Activated naive CD4-positive, alpha-beta T cell treated with anti-CD3 and anti-CD28 coated beads, Interleukin-2, amount 50 U/mL, for 24 hours (primary cell): ENCODE measurements around the gene CIROP.

ENCODE experiments used
- H3K27ac Mint-ChIP-seq: one replicate; pipeline ENCODE4 v1.8.0; 2021; ENCODE audit warnings: mild to moderate bottlenecking, mixed read lengths
- H3K27me3 Mint-ChIP-seq: one replicate; pipeline ENCODE4 v1.8.0; 2021; ENCODE audit warnings: mixed read lengths
- H3K36me3 Mint-ChIP-seq: one replicate; pipeline ENCODE4 v1.8.0; 2021; ENCODE audit warnings: mixed read lengths
- H3K4me1 Mint-ChIP-seq: one replicate; pipeline ENCODE4 v1.8.0; 2021; ENCODE audit warnings: mixed read lengths
- H3K4me3 Mint-ChIP-seq: one replicate; pipeline ENCODE4 v1.8.0; 2021; ENCODE audit warnings: mild to moderate bottlenecking, mixed read lengths
- H3K9me3 Mint-ChIP-seq: one replicate; pipeline ENCODE4 v1.8.0; 2021; ENCODE audit warnings: mixed read lengths

CIROP gene

GRCh38 chr14:23122086-23122485, 17.3 kb upstream of the CIROP start:
- Mint-ChIP-seq H3K36me3 (no peaks in the 10 kb centered on the region), H3K4me1 (peaks cover 48% of the 10 kb centered on the region), H3K27me3 (no peaks in the 10 kb centered on the region), H3K27ac (peak overlapping the region; percentile 46), H3K4me3 (no peak overlapping the region), H3K9me3 (no peaks in the 10 kb centered on the region)

DNA sequence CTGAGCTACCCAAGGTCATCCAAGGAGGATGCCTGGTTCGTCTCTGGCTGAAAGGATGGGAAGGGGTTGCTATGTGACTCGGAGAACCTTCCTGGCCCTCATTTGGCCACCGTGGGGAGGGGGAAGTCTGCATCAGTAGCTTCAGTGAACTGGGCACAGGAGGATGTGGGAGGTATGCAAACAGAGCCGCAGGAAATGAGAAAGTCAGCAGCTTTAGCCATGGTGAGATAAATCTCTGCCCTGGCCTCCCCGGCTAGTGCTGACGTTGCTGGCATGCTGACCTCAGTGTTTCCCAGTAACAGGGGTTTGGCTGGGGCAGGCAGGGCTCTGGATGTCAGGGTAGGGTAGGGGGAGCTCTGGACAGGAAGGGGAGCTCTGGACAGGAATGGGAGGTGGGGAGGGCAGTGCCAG, 16.6 kb upstream of the CIROP start:
- H3K9me3 Mint-ChIP-seq: no peaks in the 10 kb centered on the region
- no peaks in the 10 kb centered on the region for H3K27me3 Mint-ChIP-seq
- H3K27ac Mint-ChIP-seq: no peak overlapping the region
- H3K4me1 Mint-ChIP-seq: peaks cover 48% of the 10 kb centered on the region
- peak overlapping the region; percentile 50 for H3K4me3 Mint-ChIP-seq
- no peaks in the 10 kb centered on the region for H3K36me3 Mint-ChIP-seq

DNA sequence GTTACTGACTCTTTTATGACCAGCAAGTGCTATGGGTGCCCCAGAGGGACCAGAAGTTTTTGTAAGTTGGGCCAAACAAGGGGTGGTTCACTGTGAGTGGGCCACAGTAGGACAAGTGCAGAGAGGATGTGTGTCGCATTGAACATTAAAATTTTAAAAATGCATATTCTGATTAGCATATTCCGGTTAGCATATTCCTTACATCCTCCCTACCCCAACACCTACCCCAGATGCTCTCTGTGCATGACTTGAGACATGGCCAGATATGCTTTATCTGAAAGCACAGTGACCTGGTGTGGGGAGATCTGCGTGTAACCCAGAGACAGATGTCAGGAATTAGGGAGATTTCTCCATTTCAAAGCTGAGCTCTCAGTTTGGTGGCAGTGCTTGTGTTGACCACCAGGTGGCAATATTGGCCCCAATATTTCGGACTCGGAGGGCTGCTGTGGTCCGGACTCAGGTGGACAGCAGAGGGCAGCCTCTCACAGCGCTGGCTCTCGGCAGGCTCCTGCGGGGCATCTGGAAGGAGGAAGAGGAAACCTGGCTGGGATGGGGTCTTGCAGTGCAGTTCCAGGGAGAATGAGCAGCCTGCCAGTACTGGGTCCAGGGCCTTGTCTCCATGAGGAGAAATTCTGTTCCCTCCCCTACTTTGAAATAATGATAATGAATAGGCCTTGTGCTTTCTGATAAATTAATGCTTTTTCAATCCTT, 15.9 kb upstream of the CIROP start:
- H3K9me3 Mint-ChIP-seq: no peaks in the 10 kb centered on the region
- H3K27ac Mint-ChIP-seq: peak overlapping the region; percentile 73
- peaks cover 48% of the 10 kb centered on the region for H3K4me1 Mint-ChIP-seq
- peak overlapping the region; percentile 50 for H3K4me3 Mint-ChIP-seq
- no peaks in the 10 kb centered on the region for H3K36me3 Mint-ChIP-seq
- no peaks in the 10 kb centered on the region for H3K27me3 Mint-ChIP-seq

- H3K27ac Mint-ChIP-seq: peak overlapping the region; percentile 85
- H3K4me3 Mint-ChIP-seq: peak overlapping the region; percentile 21
- H3K4me1 Mint-ChIP-seq: peaks cover 48% of the 10 kb centered on the region
- H3K27me3 Mint-ChIP-seq: no peaks in the 10 kb centered on the region
- no peaks in the 10 kb centered on the region for H3K9me3 Mint-ChIP-seq
- H3K36me3 Mint-ChIP-seq: no peaks in the 10 kb centered on the region
These were observed 14.9 kb upstream of the CIROP start for GRCh38 chr14:23119363-23120327.

GRCh38 chr14:23118506-23119362, 13.9 kb upstream of the CIROP start, which contains the start of gene CEBPE:
Gene CEBPE (minus strand): TSS chr14:23119255. CDS start chr14:23119091, 164 bp downstream.
- H3K4me1 Mint-ChIP-seq: peaks cover 48% of the 10 kb centered on the region
- H3K4me3 Mint-ChIP-seq: peak within 1 kb of the TSS; percentile 21
- peak within 1 kb of the TSS; percentile 85 for H3K27ac Mint-ChIP-seq
- no peaks in the 10 kb centered on the region for H3K9me3 Mint-ChIP-seq
- H3K27me3 Mint-ChIP-seq: no peaks in the 10 kb centered on the region
- peaks cover 1% of the 10 kb centered on the region for H3K36me3 Mint-ChIP-seq

DNA sequence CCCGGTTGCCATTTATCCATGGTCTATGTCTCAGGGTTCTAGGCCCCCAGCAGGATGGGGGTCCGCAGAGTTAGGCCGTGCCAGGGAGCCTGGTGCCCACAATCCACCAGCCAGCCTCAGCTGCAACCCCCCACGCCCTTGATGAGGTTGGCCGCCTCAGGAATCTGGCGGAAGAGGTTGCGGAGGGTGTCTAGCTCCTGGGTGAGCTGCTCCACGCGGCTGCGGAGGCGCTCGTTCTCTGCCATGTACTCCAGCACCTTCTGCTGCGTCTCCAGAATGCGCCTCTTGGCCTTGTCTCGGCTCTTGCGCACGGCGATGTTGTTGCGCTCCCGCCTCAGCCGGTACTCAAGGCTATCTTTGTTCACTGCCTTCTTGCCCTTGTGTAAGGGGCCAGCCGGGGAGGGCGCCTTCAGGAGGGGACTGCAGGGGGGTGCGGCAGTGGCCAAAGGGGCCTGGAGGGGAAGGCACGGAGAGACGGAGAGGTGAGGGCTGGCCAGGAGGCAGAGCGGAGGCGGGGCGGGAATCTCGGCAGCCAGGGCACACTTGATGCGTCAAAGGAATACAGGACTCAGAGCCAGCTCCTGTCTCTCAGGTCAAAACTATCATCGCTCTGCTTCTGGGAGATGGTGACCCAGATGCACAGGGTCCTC, 12.7 kb upstream of the CIROP start:
- H3K4me1 Mint-ChIP-seq: peaks cover 48% of the 10 kb centered on the region
- no peak overlapping the region for H3K27ac Mint-ChIP-seq
- H3K9me3 Mint-ChIP-seq: no peaks in the 10 kb centered on the region
- H3K4me3 Mint-ChIP-seq: no peak overlapping the region
- peaks cover 1% of the 10 kb centered on the region for H3K36me3 Mint-ChIP-seq
- no peaks in the 10 kb centered on the region for H3K27me3 Mint-ChIP-seq

DNA sequence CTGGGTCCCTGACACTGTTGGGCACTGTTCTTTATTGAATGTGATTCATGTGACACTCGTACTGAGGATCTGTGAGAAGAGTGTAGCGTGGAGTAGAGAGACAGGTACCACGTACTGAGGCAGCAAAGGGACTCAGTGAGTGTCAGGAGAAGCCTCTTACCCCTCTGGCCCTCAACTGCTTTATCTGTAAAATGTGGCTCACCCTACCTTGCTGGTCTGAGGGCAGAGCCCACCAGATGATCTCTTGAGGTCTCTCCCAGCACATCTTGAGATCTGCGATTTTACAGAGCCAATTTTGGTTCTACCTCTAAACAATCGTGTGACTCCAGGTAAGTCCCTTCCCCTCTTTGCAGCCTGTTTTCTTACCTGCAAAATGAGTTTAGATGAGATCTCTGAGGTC, 11.1 kb upstream of the CIROP start:
- Mint-ChIP-seq H3K27ac (no peak overlapping the region), H3K4me3 (no peak overlapping the region), H3K36me3 (peaks cover 1% of the 10 kb centered on the region), H3K4me1 (peaks cover 35% of the 10 kb centered on the region), H3K9me3 (no peaks in the 10 kb centered on the region), H3K27me3 (no peaks in the 10 kb centered on the region)

- H3K9me3 Mint-ChIP-seq: no peaks in the 10 kb centered on the region
- peaks cover 28% of the 10 kb centered on the region for H3K4me1 Mint-ChIP-seq
- no peaks in the 10 kb centered on the region for H3K27me3 Mint-ChIP-seq
- H3K4me3 Mint-ChIP-seq: no peak overlapping the region
- no peak overlapping the region for H3K27ac Mint-ChIP-seq
- H3K36me3 Mint-ChIP-seq: peaks cover 1% of the 10 kb centered on the region
These were observed 10.4 kb upstream of the CIROP start for GRCh38 chr14:23115039-23115731.

DNA sequence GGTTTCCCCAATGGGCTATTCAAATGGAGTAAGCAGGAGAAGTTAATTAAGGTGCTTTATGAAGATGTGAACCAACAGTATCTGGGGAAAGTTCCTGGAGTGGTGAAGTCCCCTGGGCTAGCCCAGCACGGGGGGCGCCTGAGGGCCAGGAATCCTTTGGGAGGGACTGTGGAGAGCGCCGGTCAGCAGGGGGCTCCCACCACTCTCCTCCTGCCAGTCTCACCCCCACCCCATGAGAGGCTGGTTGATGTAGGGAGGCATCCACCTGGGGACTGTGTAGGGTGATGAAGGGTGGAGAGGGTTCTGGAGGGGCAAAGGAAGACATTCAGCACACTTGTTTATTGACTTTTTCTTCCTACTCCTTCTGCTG, 9.9 kb upstream of the CIROP start:
- Mint-ChIP-seq H3K4me3 (no peak overlapping the region), H3K27ac (no peak overlapping the region), H3K4me1 (peaks cover 22% of the 10 kb centered on the region), H3K9me3 (no peaks in the 10 kb centered on the region), H3K27me3 (no peaks in the 10 kb centered on the region), H3K36me3 (peaks cover 1% of the 10 kb centered on the region)

GRCh38 chr14:23114120-23114458, 9.3 kb upstream of the CIROP start:
- peaks cover 17% of the 10 kb centered on the region for H3K4me1 Mint-ChIP-seq
- H3K9me3 Mint-ChIP-seq: no peaks in the 10 kb centered on the region
- H3K27ac Mint-ChIP-seq: no peak overlapping the region
- H3K36me3 Mint-ChIP-seq: peaks cover 1% of the 10 kb centered on the region
- H3K27me3 Mint-ChIP-seq: no peaks in the 10 kb centered on the region
- no peak overlapping the region for H3K4me3 Mint-ChIP-seq

- H3K4me3 Mint-ChIP-seq: no peak overlapping the region
- H3K36me3 Mint-ChIP-seq: peaks cover 1% of the 10 kb centered on the region
- no peaks in the 10 kb centered on the region for H3K27me3 Mint-ChIP-seq
- peaks cover 12% of the 10 kb centered on the region for H3K4me1 Mint-ChIP-seq
- no peaks in the 10 kb centered on the region for H3K9me3 Mint-ChIP-seq
- H3K27ac Mint-ChIP-seq: no peak overlapping the region
These were observed 8.8 kb upstream of the CIROP start for GRCh38 chr14:23113431-23114119.

- H3K27me3 Mint-ChIP-seq: no peaks in the 10 kb centered on the region
- H3K4me3 Mint-ChIP-seq: no peak overlapping the region
- peak overlapping the region; percentile 17 for H3K27ac Mint-ChIP-seq
- H3K36me3 Mint-ChIP-seq: peaks cover 1% of the 10 kb centered on the region
- no peaks in the 10 kb centered on the region for H3K9me3 Mint-ChIP-seq
- H3K4me1 Mint-ChIP-seq: peaks cover 2% of the 10 kb centered on the region
These were observed 7.8 kb upstream of the CIROP start for GRCh38 chr14:23112359-23113178.

DNA sequence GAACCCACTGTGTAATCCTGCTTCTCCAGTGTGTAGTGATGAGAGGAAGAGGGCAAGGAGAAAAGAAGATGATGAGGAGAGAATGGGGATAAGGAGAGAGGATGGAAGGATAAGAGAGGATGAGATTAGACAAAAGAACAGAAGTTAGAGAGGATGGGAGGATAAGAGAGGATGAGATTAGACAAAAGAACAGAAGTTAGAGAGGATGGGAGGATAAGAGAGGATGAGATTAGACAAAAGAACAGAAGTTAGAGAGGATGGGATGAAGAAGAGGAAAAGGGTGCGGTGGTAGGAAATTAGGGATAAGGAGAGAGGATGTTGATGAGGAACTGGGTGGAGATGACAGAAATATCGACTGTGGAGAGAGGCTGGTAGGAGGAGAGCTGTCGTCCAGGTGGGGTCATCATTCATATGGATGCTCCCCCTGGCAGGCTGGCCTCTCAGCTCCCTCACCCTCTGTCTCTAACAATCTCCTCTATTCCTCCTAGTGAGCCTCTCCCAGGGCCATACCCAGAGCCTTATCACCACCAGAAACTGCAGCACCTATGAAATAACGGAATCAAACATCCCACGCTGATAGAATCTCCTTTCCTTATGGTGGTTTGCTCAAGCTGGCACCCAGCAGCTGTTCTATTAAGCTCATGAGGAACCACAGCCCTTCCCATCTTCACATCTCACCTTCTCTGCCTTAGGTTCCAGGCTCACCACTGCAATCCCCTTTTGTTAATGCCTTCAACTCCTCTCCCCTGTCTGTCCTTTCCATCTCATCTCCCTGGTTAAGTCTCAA, 6.0 kb upstream of the CIROP start:
- Mint-ChIP-seq H3K9me3 (no peaks in the 10 kb centered on the region), H3K27ac (no peak overlapping the region), H3K4me1 (no peaks in the 10 kb centered on the region), H3K27me3 (no peaks in the 10 kb centered on the region), H3K36me3 (peaks cover 1% of the 10 kb centered on the region), H3K4me3 (no peak overlapping the region)
